NCI-H2227 (cell line): ENCODE data around the gene DRD2.

Source experiments
- DNase-seq: peaks from one replicate; lab custom pipeline; 2025; ENCODE audit not compliant: unreplicated experiment; lab: John Stamatoyannopoulos, UW

DRD2 gene

DNA sequence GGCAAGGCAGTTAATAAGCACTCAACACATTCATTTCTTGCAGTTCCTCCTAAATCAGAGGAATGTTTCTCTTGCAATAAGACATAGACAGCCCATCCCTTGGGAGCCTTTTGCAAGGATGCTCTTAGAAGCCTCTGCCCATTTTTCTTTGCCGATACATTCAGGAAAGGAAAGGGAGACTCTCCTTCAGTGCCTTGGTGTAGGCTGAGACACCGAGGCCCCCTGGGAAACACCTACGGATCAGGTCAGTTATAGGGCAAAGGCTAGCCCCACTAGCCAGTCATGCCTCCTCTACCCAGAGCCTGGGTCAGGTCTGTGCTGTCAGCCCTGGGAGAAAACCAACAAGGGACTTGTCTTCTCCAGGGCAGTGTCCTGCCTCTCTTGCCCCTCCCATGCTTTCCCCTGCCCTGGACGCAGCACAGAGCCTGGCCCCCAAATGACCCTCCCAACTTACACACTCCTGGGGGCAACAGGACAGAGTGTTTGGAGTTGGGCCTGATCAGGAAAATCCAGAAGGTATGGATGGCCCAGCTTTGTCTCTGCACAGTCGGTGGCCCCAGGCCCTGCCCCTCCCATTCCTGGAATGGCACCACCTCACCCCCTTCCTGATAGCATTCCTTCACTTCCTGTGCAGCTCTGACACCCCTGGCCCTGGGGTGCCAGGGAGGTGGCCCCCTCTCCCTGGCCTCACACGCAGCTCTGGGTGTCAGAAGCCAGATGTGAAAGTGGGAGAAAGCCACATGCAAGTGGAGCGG lies 69.3 kb downstream of the DRD2 start:
- DNase-seq: no peak

DNA sequence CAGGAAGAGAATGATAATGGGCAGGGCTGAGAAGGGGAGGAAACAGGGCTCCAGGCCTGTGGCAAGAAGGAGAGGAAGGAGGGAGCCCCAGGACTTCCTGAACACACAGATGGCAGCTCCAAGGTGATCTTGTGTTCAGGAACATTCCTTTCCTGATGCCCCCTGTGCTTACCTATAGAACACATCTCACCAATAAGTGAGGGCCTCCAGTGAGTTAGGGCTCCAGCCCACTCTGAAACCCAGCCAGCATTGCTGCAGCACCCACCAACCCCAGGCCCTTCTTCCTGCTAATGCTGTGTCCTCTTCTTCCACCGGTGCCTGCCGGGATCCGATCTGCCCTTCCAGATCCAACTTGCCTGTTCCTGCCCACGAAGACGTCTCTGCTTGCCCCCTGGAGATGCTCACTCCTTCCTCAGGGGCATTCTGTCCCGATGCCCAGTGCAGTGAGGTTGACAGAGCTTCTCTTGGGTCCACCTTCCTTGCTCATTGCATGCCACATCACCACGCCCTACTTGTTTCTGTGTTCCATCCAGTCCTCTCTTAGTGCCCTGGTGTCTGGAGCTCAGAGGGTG lies 70.3 kb downstream of the DRD2 start:
- DNase-seq: no peak

DNA sequence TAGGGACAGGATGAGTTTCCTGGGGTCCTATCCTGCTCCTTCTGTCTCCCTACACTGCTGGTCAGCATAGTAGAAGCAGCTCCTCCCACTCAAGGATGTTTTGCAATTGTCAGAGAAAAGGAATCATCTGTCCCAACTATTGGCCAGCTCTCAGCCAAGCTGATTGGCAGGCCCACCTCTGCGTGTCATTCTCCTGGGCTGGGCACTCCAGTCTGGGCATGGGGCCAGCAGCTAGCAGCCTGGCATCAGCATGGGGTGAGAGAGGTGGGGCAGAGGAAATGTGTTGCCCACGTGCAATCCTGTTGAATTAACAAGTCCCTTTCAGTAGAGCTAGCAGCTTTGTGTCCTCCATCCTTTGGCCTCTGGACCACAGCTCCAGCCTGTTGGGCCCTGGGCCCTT lies 73.5 kb downstream of the DRD2 start:
- peak; percentile 62 for DNase-seq

DNA sequence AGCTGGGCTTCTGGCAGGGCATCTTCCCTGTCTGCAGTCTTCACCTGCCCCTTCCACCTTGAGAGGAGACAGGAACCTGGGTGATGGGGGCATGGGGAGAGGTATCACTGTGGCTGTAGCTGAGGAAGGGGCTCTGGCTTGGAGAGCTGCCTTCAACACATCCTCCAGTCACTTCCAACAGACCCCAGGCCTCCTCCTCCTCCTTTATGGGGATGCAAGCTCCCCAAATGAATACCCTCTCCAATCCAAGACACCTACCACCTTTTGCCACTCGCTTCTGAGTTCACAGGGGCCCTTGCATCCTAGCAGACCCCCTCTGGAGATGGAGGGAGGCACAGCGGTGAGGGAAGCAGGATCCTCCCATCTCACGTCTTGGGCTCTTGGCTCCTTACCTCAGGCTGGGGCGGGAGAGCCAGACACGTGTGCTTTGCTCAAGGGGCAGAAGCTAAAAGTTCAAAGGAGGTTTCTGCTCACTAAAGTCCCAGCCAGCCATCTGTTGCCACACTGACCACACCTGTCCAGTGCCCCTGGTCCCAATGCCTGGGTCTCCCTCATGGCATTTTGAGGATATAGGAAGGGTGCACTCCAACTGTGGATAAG lies 74.5 kb downstream of the DRD2 start:
- no peak for DNase-seq

- no peak for DNase-seq
Observed at GRCh38 chr11:113398669-113399430, 76.3 kb downstream of the DRD2 start.

- no peak for DNase-seq
Observed at GRCh38 chr11:113397821-113398220, 77.4 kb downstream of the DRD2 start.

GRCh38 chr11:113397212-113397611 lies 78.0 kb downstream of the DRD2 start:
- no peak for DNase-seq

GRCh38 chr11:113396690-113397089 lies 78.5 kb downstream of the DRD2 start:
- DNase-seq: no peak

- DNase-seq: no peak
Observed at GRCh38 chr11:113395782-113396336, 79.3 kb downstream of the DRD2 start.

DNA sequence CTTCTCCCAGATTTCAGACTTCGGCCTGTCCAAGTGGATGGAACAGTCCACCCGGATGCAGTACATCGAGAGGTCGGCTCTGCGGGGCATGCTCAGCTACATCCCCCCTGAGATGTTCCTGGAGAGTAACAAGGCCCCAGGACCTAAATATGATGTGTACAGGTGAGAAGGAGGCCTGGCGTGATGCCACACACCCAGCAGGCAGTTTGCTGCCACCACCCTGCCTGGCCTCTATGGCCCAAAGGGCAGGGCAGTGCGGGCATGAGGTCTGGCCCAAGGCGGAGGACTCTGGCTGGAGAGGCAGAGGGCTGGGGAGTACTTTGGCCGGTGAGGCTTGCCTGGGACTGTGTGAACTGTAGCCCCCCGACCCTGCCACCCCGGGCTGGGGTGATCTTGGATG lies 80.3 kb downstream of the DRD2 start:
- DNase-seq: no peak

- DNase-seq: no peak
Observed at GRCh38 chr11:113393501-113393985, 81.7 kb downstream of the DRD2 start.

- no peak for DNase-seq
Observed at GRCh38 chr11:113392236-113392921, 82.8 kb downstream of the DRD2 start.

GRCh38 chr11:113389272-113389671 lies 85.9 kb downstream of the DRD2 start:
- no peak for DNase-seq

GRCh38 chr11:113387605-113388211 lies 87.5 kb downstream of the DRD2 start, which contains the start of gene ANKK1:
Gene ANKK1, plus strand, starts transcription at chr11:113387779. Its CDS starts 106 bp downstream, at chr11:113387885.
- no peak for DNase-seq

DNA sequence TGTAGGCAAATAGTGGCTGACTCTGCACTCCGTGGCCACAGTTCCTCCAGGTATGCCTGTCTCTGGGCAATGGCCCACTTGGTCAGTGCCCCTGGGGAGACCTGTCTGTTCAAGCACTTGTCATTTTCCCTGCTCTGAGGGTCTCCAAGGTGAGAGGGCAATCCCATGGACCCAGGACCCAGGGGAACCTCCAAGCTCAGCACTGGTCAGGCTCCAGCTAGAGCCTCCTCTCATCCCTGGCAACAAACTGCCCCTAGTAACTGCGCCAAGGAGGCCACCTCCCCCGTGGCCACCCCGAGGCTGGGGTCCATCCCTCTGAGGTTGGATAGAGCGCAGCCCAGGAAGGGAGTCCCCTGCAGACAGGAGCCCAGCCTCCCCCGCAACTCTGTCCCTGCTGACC lies 88.3 kb downstream of the DRD2 start:
- DNase-seq: no peak

- no peak for DNase-seq
Observed at GRCh38 chr11:113385749-113386148, 89.4 kb downstream of the DRD2 start.

DNA sequence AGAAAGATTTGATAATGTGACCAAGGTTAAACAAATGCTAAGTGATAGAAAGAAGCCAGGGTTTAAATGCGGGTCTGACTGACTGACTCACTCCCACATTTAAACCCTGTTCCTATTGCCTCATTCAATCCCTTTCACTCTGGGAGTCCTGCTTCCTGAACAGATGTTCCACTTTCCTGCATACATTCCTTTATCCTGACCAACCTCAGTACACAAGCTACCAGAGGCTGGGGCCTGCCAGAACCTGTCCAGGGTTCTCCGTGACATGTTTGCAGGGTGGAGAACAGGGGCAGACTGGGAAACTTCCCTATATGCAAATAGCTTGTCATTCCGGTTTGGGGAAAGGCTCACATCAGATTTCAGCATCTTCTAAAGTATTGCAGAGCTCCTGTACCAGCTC lies 90.6 kb downstream of the DRD2 start:
- no peak for DNase-seq

GRCh38 chr11:113382121-113382520 lies 93.1 kb downstream of the DRD2 start:
- DNase-seq: no peak

DNA sequence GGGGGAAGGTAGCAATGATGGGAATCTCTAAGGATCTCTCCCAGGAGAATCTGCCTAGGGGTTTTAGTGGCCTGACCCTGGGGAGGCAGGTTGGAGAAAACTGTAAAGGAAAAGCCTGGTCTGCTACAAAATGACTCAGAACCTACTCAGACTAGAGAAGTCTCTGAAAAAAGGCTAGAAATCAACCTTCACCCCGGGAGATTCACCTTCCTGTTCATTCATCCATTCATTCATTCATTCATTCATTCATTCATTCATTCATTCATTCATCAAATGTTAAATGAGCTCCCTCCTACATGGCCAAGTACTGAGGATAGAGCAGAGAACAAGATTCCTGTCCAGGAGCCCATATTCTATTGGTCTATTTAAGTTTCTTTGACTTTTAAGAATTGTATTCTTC lies 96.5 kb downstream of the DRD2 start:
- DNase-seq: no peak
